Endothelial cell of umbilical vein (primary cell): Measurements from ENCODE around the gene GABARAPL2. TPM values are rescaled to one million over a fixed set of nuclear protein-coding genes. Genes with fewer than 3 reads are reported as not detected.

Source experiments
- BruUV-seq: library from RNA; stranded (reverse); fragments of 400-500 nt; replicated peaks from 2 replicates; lab custom pipeline; 2021; lab: Mats Ljungman, UMichigan
- CTCF ChIA-PET: fragments of 300-600, 350-600 bp; sonication (Branson Sonifier 250); formaldehyde crosslinking; loops from one replicate; lab custom pipeline; 2021; ENCODE audit warnings: antibody characterized with exemption, inconsistent platforms; lab: Charles Lee
- POLR2A ChIA-PET: fragments of 300-600, 350-600 bp; sonication (Branson Sonifier 250); formaldehyde crosslinking; loops from one replicate; lab custom pipeline; 2021; ENCODE audit warnings: antibody characterized with exemption, inconsistent platforms; lab: Charles Lee
- DNase-seq: peaks from one replicate; pipeline ENCODE4 v3.0.0-alpha.2; 2011; ENCODE audit warnings: low read depth, low spot score
- FAIRE-seq: peaks from 2 replicates; lab custom pipeline; 2011; peaks lifted over from hg19 to GRCh38; lab: Jason Lieb, UNC
- H2AFZ ChIP-seq: 2 replicates; pipeline ENCODE4 v1.6.0; 2012; ENCODE audit warnings: low read depth, low read length, control low read depth, inconsistent platforms
- H3K27ac ChIP-seq: 2 replicates; pipeline ENCODE4 v1.5.1; 2011; ENCODE audit warnings: low read depth, mild to moderate bottlenecking, control low read depth, low read length, moderate library complexity; ENCODE audit not compliant: insufficient read depth
- H3K27me3 ChIP-seq, 2 experiments: 2 replicates each; pipeline versions ENCODE4 v1.6.0 to v1.6.1; 2011; ENCODE audit warnings: low read length in 2 of 2, mixed read lengths in 1 of 2; ENCODE audit not compliant: control insufficient read depth in 2 of 2, insufficient read depth in 2 of 2
- H3K36me3 ChIP-seq, 2 experiments: 2 replicates in 1 of 2; 3 replicates in 1 of 2; pipeline ENCODE4 v1.5.1; 2011; ENCODE audit warnings: low read length in 2 of 2, mild to moderate bottlenecking in 1 of 2, moderate library complexity in 1 of 2; ENCODE audit not compliant: control insufficient read depth in 2 of 2, insufficient read depth in 2 of 2; ENCODE audit errors: extremely low read depth in 1 of 2
- H3K4me1 ChIP-seq: 3 replicates; pipeline ENCODE4 v1.5.1; 2011; ENCODE audit warnings: mild to moderate bottlenecking, low read length; ENCODE audit not compliant: control insufficient read depth, insufficient read depth; ENCODE audit errors: extremely low read depth
- H3K4me2 ChIP-seq: 2 replicates; pipeline ENCODE4 v1.6.1; 2011; ENCODE audit warnings: low read length, control low read depth, mixed read lengths; ENCODE audit not compliant: insufficient read depth
- H3K4me3 ChIP-seq, 3 experiments: fragments of 200-600 bp in 1 of 3; sonication (generic), shearing (Covaris generic) in 1 of 3; replicated peaks in 1 of 3; 2 replicates each; pipeline ENCODE4 v1.5.1; 2011 to 2016; ENCODE audit warnings: control low read depth in 3 of 3, low read length in 3 of 3, mild to moderate bottlenecking in 2 of 3, inconsistent platforms in 1 of 3, low read depth in 1 of 3, moderate library complexity in 1 of 3; ENCODE audit not compliant: insufficient read depth in 1 of 3
- H3K79me2 ChIP-seq: 2 replicates; pipeline ENCODE4 v1.6.0; 2012; ENCODE audit warnings: low read length, inconsistent platforms; ENCODE audit not compliant: control insufficient read depth, insufficient read depth
- H3K9ac ChIP-seq: replicated peaks from 2 replicates; pipeline ENCODE3; 2011; ENCODE audit warnings: low read length, control low read depth; ENCODE audit not compliant: insufficient read depth; ENCODE audit errors: extremely low read depth
- H3K9me1 ChIP-seq: replicated peaks from 3 replicates; pipeline ENCODE4 v1.6.0; 2011; ENCODE audit warnings: mild to moderate bottlenecking, low read length; ENCODE audit not compliant: control insufficient read depth, insufficient read depth; ENCODE audit errors: extremely low read depth
- H3K9me3 ChIP-seq: replicated peaks from 2 replicates; pipeline ENCODE4 v1.5.1; 2012; ENCODE audit warnings: low read length, inconsistent platforms; ENCODE audit not compliant: control insufficient read depth, insufficient read depth
- H4K20me1 ChIP-seq: replicated peaks from 2 replicates; pipeline ENCODE3; 2011; ENCODE audit warnings: mild to moderate bottlenecking, low read length; ENCODE audit not compliant: control insufficient read depth, insufficient read depth; ENCODE audit errors: extremely low read depth
- EZH2 ChIP-seq: IDR thresholded peaks from 2 replicates; pipeline ENCODE4 v1.6.1; 2012; ENCODE audit warnings: borderline replicate concordance, low read depth, mild to moderate bottlenecking, moderate library complexity, low read length, inconsistent platforms; ENCODE audit not compliant: severe bottlenecking
- GATA2 ChIP-seq: IDR thresholded peaks from 2 replicates; pipeline ENCODE4 v1.7.0; 2011; ENCODE audit warnings: low read depth, mild to moderate bottlenecking, moderate library complexity, mixed read lengths, low read length; ENCODE audit not compliant: insufficient read length, insufficient read depth
- JUN ChIP-seq: IDR thresholded peaks from 2 replicates; pipeline ENCODE4 v1.6.1; 2011; ENCODE audit warnings: borderline replicate concordance, low read depth; ENCODE audit not compliant: insufficient read length, insufficient read depth
- MAX ChIP-seq: IDR thresholded peaks from 2 replicates; pipeline ENCODE4 v1.6.1; 2011; ENCODE audit not compliant: insufficient read depth, insufficient read length
- MYC ChIP-seq: IDR thresholded peaks from one replicate; pipeline ENCODE4 v1.6.1; 2011; ENCODE audit warnings: mild to moderate bottlenecking, low read depth, low read length
- POLR2A ChIP-seq: IDR thresholded peaks from 2 replicates; pipeline ENCODE4 v1.6.1; 2012; ENCODE audit warnings: low read depth, mild to moderate bottlenecking, control low read depth, low read length
- POLR2AphosphoS5 ChIP-seq: IDR thresholded peaks from 2 replicates; pipeline ENCODE4 v1.6.1; 2012; ENCODE audit warnings: low read depth, mild to moderate bottlenecking, control low read depth, low read length, moderate library complexity; ENCODE audit not compliant: insufficient read depth
- dilution Hi-C: fragments of 300-500 bp; cut with MboI; formaldehyde crosslinking; loops from one replicate; pipeline ENCODE4 v1.15.0; 2019; ENCODE audit warnings: low sequenced_read_pairs; ENCODE audit not compliant: extremely low pct_ligation_motif_present
- intact Hi-C: fragments of 100-400 bp; cut with micrococcal nuclease; formaldehyde crosslinking; loops from one replicate; pipeline ENCODE4 v1.10.0; 2022
- polyA plus RNA-seq, 4 experiments: library from polyadenylated mRNA; depleted of rRNA in 3 of 4; stranded (reverse) in 3 of 4; unstranded in 1 of 4; fragments of >200 nt; gene quantifications; 2 replicates each; pipeline versions ENCODE4 v1.2.1 to v1.2.3, GENCODE V29; 2011 to 2012; ENCODE audit warnings: missing spikeins in 1 of 4
- total RNA-seq: library from RNA; stranded (reverse); gene quantifications from 2 replicates; pipeline ENCODE4 v1.2.3, GENCODE V29; 2021
- TF ChIP-seq, protein P1 (sequence below), 2 donors: IDR thresholded peaks; 1 replicate in 1 of 2; 2 replicates in 1 of 2; pipeline ENCODE4 v1.5.1; 2011; ENCODE audit warnings: low read length in 2 of 2, mild to moderate bottlenecking in 2 of 2, moderate library complexity in 2 of 2, control low read depth in 1 of 2, inconsistent platforms in 1 of 2, low read depth in 1 of 2; ENCODE audit not compliant: insufficient read depth in 1 of 2; ENCODE audit errors: extremely low read depth in 1 of 2

Gene GABARAPL2
- total and polyA plus RNA-seq, 2 donors (not counting 3 experiments of a cell fraction or from before 2014, with no cell fraction given): 77.9 to 84.5 TPM

DNA sequence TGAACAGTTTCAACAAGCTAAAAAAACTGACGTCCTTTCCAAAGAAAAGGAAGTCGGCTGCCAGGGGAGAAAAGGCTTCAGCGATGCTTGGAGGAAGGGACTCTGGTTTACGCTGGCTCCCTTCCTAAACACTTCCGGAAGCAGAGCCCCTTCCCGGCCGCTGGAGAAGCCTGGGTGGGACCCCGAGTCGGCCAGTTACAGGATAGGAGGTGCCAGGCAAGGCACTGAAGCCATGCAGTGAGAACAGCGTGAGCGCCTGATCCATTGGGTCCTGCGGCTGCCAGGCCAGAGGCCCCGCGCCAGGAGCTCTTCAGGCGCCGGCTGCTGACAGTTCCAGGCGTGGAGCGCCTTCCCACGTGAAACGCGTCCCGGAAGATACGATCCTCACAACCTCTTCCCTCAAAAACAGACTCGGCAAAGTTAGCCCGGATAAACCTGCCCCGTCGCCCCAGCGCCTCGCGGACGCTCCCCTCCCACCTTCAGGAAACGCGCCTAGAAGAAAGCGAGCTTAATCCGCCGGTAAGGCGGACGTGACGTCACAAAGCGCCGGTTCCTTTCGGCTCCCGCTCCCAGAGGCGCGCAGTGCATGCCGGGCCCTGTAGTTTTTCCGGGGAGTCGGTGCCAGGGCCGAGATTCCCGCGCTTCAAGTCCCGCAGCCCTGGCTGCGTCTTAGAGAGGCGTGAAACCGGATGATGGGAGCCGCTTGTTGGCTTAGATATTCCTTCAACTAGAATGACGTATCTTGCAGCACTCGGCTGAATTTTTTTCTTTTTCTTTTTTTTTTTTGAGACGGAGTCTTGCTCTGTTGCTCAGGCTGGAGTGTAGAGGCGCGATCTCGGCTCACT, 56.8 kb downstream of the GABARAPL2 start, which contains the start of gene ADAT1:
TSS of gene ADAT1 (minus strand) at position 521 of the 845 bp plus-strand sequence. CDS start 2,482 bp downstream, outside the sequence.
- peak within 1 kb of the TSS; percentile 85 for H3K9ac ChIP-seq
- H3K4me2 ChIP-seq: peak within 1 kb of the TSS; percentile 95
- no peaks in the 10 kb centered on the region for H3K27me3 ChIP-seq
- H3K27ac ChIP-seq: peak within 1 kb of the TSS; percentile 75
- H3K4me3 ChIP-seq: peak within 1 kb of the TSS; percentile 49 to 96 (median 94)
- H3K4me1 ChIP-seq: peaks cover 24% of the 10 kb centered on the region
- peak; percentile 99 for DNase-seq
- H3K9me1 ChIP-seq: no peaks in the 10 kb centered on the region
- dilution Hi-C loops: no loop called here
- H4K20me1 ChIP-seq: no peaks in the 10 kb centered on the region
- peak; percentile 98 for FAIRE-seq
- ChIA-PET CTCF (interaction anchor here (0.6 to 1.5 kb wide), 10 partner anchors 23 to 424 kb away, joined by 3 to 8 read pairs (median 3); partner anchors contain the start of genes KARS1, TERF2IP and TMEM231), POLR2A (interaction anchor here (0.6 to 2.0 kb wide), 4 partner anchors 25 to 1550 kb away, joined by 3 to 12 read pairs (median 4); partner anchors contain the start of genes CFDP1, CHST6, KARS1 and TERF2IP)
- peaks cover 12 to 19% of the 10 kb centered on the region in 2 experiments for H3K36me3 ChIP-seq
- H3K79me2 ChIP-seq: peaks cover 14% of the 10 kb centered on the region
- H2AFZ ChIP-seq: peak within 1 kb of the TSS; percentile 88
- intact Hi-C loops: loop anchor here (1.0 to 2.0 kb wide), 7 partner anchors 24 to 424 kb away; partner anchors contain the start of genes CFDP1, GABARAPL2, KARS1 and TERF2IP
- H3K9me3 ChIP-seq: no peaks in the 10 kb centered on the region
- TSS peak; percentile 80 for BruUV-seq
- TF ChIP-seq POLR2AphosphoS5: peak; percentile 98
- no peak for TF ChIP-seq MYC
- TF ChIP-seq JUN: no peak
- TF ChIP-seq MAX: peak; percentile 79
- no peak for TF ChIP-seq EZH2
- TF ChIP-seq, protein P1, sequence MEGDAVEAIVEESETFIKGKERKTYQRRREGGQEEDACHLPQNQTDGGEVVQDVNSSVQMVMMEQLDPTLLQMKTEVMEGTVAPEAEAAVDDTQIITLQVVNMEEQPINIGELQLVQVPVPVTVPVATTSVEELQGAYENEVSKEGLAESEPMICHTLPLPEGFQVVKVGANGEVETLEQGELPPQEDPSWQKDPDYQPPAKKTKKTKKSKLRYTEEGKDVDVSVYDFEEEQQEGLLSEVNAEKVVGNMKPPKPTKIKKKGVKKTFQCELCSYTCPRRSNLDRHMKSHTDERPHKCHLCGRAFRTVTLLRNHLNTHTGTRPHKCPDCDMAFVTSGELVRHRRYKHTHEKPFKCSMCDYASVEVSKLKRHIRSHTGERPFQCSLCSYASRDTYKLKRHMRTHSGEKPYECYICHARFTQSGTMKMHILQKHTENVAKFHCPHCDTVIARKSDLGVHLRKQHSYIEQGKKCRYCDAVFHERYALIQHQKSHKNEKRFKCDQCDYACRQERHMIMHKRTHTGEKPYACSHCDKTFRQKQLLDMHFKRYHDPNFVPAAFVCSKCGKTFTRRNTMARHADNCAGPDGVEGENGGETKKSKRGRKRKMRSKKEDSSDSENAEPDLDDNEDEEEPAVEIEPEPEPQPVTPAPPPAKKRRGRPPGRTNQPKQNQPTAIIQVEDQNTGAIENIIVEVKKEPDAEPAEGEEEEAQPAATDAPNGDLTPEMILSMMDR (IDR thresholded peaks at IDR 0.05; ENCODE audit: extremely low read depth in 1 of 2, insufficient read depth in 1 of 2, low read depth in 1 of 2, low read length in 2 of 2): no peak
- no peak for TF ChIP-seq GATA2
- peak; percentile 95 for TF ChIP-seq POLR2A
